Stimulated activated CD4-positive, alpha-beta T cell treated with anti-CD3 and anti-CD28 coated beads, Interleukin-12 subunit alpha, Interleukin-12 subunit beta, amount 100 ng/mL, for 48 hours (primary cell): ENCODE results near the gene APP.
A peak's percentile ranks its signal among the peaks of the same experiment; 100 is the strongest.

Source experiments
- DNase-seq, 3 donors: peaks; one replicate each; pipeline ENCODE4 v3.0.0-alpha.2; 2020; ENCODE audit warnings: low read depth in 2 of 3, low spot score in 1 of 3

The APP gene

DNA sequence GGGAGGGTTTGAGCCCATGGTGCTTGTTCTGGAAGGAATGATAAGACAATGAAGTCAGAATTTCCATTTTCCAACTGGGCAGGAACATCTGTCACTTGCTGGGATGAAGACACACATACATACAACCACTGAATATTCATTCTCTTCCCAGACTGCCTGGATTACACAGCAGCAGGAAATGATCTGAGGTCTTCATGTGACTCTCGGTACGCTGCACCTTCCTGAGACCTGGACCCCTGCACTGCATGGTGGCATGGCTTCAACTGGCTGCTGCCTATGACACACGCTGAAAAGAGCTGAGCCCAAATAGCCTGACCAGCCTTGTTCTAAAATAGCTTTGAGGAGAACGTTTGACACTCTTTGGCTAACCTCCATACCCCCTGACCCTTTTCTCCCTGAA, 285.2 kb downstream of the APP start:
- DNase-seq: no peak

DNA sequence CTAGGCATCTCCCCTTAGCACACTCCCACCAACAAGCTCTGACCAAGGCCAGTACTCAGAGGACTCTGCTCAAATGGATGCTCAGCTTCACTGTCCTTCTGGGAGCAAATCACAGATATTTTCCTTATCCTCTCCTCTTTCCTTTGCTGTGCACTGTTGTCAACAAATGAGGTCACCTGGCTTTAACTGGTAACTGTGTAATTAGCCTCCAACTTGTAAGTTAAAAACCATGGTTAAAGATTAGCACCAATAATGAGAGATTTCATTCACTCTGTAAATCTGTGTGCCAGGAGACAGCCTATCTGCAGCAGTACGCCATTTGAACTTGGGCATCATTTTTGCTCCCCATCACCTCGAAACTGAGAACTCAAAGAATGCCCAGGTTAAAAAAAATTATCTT, 286.3 kb downstream of the APP start:
- no peak for DNase-seq

DNA sequence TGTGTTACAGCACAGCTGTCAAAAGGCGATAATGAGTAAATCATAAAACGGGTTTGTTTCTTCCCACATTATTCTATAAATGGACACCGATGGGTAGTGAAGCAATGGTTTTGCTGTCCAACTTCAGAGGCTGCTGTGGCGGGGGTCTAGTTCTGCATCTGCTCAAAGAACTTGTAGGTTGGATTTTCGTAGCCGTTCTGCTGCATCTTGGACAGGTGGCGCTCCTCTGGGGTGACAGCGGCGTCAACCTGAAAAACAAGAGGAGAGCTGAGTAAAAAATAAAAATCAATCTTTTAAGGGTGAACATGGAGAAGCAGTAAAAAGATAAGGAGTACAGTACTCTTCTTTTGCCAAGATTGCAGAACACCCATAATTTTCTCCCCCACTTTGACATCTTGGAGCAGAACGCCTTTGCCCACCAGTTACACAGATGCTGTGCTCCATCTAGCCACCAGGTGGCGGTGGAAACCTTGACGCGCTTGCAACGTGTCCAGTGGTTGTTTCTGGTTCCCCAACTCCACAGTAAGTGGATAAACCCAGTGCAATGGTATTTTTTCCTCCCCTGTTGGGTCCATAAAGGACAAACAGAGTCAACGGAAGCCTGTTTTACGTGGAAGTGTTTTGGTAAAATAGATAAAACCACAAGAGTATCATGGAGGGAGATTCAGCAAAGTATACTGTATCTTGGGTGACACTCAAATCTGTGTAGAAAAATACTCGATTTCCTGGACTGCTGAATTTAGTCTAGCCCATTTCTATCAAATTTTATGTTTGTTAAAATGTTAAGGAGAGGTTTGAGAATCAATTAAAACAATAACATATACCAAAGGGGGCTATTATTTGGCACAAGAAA, 288.8 kb downstream of the APP start:
- peak; percentile 32 to 42 (median 40) for DNase-seq

DNA sequence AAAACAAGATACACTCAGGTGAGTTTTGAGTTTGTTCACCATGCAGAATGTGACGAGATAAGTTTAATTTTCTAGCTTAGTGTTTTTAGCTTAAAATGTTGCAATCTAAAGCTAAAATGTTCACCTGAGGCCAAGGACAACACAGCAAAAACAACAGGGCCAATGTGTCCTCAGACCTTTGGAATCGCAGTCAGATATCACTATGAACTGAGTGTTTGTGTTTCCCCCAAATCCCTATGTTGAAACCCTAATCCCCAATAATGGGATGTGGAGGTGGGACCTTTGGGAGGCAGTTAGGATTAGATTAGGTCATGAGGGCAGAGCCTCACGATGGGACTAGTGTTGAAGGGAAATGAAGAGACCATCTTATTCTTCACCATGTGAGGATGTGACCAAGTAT, 291.4 kb downstream of the APP start:
- DNase-seq: no peak

DNA sequence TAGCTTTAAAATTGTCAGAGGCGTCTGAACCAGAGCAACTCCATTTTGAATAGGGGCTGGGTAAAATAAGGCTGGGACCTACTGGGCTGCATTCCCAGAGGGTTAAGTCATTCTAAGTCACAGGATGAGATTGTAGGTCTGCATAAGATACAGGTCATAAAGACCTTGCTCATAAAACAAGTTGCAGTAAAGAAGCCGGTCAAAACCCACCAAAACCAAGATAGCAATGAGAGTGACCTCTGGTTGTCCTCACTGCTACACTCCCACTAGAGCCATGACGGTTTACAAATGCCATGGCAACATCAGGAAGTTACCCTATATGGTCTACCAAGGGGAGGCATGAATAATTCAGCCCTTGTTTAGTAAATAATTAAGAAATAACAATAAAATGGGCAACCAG, 292.2 kb downstream of the APP start:
- no peak for DNase-seq

DNA sequence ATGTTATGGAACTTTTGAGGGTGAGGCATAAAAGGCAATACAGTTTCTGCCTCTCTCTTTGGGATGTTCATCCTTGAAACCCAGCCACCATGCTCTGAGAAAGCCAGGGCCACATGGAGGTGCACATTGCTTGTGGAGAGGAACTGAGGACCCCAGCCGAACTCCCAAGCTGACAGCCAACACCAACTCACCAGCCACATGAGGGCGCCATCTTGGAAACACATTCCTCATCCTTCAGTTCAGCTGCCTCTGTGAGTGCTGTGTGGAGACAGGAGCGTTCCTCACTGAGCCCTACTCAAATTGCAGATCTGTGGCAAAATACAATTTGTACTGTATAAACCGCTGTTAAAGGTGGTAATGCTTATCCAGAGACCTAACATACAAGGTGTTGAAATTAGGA, 298.3 kb downstream of the APP start:
- no peak for DNase-seq

DNA sequence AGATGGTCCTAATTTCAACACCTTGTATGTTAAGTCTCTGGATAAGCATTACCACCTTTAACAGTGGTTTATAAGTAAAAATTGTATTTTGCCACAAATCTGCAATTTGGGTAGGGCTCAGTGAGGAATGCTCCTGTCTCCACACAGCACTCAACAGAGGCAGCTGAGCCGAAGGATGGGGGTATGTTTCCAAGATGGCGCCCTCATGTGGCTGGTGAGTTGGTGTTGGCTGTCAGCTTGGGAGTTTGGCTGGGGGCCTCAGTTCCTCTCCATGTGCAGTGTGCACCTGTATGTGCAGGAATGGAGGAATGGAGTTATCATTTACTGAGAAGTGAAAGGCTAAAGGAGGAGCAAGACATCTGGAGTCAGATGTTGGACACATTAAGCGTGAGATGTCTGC, 299.0 kb downstream of the APP start:
- no peak for DNase-seq

DNA sequence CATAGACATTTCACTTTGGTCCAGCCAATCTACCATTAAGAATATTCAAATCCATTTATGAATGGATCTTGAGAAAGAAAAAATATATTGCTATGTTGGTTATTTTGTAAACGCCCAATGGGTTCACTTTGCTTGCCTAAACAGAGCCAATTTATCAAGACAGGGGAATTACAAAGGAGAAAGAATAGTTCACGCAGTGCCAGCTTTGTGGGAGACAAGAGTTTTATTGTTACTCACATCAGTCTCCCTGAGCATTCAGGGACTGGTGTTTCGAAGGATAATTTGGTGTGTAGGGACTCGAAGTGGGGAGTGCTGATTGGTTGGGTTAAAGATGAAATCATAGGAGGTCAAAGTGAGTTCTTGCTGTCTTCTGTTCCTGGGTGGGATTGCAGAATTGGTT, 300.5 kb downstream of the APP start:
- DNase-seq: no peak

DNA sequence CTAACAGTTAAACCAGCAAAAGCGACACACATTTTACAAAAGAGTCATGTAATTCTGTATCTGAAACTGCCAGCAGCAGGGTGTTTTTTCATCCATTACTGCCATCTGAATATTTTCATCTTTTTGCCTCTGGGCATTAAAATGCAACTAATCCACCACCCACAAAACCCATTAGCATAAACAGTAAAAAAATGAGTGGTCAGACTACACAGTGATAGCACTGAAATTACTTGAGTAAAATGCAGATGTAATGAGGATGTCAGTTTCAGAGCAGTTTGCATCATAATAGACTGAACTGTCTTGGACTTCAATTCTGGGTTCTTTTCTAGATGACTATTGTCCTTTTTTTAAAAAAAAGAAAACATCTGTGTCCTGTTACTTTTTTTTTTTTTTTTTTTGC, 303.5 kb downstream of the APP start:
- no peak for DNase-seq

DNA sequence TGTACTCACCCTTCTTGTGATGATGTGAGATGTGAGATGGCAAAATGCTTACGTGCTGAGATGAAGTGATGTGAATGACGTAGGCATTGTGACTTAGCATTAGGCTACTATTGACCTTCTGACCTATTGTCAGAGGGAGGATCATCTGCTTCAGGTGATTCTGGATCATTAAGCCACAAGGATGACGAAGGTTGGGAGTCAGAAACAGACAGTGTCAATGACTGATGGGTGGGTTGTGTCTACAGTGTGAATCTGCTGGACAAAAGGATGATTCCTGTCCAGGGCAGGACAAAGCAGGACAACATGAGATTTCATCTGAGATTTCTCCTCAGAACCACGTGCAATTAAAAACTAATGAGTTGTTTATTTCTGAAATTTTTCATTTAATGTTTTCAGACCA, 306.8 kb downstream of the APP start:
- DNase-seq: no peak

DNA sequence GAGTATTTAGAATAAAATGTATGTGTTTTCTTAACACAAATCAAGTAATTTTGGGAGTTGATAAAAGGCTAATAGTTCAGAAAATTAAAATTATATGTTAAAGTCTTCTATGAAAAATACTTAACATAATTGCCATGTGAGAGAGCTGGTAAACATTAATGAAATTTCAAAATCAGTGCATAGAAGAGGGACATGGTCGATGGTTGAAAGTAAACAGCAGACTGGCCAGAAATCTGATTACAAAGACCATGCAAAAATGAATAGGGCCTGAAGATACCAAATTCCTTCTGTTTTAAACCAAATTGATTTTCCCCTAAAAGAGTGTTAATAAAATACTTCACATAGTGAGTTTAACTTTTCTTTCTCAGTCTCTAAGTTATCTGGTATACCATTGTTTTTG, 307.5 kb downstream of the APP start:
- DNase-seq: no peak

DNA sequence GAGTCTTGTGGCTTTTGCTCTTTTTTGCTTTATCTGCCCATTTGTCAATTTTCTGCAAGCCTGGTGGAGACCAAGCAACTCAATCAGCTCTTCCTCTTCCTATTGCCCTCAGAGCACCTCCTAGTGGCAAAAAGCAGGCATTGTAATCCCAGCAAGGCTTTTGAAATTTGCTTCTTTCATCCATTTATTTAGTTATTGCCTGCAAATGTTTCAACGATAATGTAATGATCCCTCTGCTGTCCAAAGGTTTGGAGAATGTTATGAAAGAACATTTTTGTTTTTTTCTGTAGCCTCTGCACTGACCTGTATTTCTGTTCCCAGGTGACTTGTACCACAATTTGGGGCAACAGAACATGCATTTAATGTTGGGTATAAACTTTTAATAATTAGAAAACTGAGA, 308.0 kb downstream of the APP start:
- peak in 2 of 3 donors; percentile 3 to 5 for DNase-seq

DNA sequence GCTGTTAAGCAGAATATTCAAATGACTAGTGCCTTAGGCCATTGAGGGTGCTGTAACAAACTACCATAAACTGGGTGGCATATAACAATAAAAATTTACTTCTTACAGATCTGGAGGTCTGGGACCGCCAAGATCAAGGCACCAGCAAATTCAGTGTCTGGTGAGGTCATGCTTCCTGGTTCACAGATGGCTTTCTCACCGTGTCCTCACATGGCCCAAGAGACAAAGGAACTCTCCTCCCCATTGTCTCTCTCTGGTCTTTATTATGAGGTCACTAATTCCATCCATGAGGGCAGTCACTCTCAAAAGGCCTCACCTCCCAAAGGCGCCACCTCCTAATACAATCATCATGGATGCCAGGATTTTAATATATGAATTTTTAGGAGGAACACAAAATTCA, 308.5 kb downstream of the APP start:
- no peak for DNase-seq

DNA sequence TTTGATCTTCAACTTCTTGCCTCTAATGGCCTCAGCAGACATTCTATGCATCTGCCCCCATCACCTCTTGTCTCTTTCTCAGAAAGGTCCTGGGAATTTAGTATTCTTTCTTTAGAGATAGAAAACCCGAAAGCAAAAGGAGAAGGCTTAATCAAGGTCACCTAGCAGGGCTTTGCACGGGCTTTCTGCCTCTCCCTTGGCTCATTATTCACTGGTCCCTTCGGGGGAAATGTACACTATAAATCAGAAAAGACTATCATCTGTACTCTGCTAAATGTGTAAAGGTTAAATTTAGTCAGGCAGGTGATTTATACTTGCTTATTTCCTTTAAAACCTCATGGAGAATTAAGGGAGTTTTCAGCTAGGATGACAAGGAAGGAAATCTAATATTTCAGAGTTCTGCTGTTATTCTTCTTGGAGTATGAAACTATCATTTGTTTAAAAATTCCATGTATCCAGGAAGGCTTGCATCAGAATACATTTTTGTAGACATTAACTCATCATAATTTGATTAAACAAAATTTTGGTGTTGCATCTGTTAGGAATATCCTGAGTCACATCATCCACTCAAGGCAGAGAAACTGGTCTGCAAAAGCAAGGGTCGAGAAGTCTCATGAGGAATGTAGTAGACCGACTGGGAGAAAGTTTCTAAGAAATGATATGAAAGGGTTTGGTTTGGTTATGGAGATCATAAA, 311.2 kb downstream of the APP start:
- no peak for DNase-seq

DNA sequence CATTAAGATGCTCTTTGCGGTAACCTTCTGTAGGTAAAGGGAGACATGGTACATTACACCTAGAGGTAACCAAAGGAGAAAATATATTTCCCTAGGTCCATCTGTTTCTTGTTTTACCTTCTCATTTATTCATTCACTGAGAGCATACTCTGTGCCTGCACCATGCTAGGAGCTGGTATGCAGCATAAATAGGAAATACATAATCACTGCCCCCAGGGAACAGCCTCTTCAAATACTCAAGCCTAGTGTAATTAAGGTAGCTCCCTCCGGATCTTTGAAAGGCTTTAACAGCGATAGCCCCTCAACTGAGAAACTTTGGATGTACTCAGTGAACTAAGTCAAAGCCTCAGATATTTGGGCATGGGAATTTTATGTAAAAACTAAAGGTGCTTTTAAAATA, 312.2 kb downstream of the APP start:
- no peak for DNase-seq

DNA sequence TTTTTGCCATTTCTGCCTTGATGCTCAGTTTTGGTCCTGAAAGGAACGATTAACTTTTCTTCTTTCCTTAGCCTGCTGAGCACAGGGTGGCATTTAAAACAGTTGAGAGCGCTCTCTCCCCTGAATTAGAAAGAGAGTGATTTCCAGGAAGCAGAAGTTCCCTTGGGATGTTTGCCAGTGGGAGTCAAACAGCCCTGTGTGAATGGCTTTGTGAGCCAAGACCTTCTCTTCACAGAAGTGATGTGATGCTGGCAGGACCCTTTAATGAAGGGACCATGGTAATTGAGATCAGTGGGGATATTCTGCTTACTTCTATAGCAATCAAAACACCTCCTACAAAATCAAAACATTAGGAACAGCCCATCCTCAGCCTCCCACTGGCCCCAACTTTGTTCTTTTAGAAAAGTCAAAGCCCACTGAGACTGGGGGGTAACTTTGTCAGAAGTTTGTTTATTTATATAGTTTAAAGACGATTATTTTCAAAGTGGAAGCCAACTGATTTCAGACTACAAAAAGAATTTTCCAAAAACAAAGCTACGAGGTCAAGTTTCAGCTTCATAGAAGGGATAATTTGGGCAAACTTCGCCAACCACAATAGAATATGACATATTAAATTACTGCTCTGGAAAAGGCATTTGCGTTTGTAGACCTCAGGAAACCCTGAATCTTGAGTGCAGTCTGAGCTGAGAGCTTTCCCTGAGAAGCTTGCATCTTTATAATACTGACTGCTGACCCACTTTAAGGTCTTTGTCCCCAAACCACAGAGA, 313.1 kb downstream of the APP start:
- no peak for DNase-seq

DNA sequence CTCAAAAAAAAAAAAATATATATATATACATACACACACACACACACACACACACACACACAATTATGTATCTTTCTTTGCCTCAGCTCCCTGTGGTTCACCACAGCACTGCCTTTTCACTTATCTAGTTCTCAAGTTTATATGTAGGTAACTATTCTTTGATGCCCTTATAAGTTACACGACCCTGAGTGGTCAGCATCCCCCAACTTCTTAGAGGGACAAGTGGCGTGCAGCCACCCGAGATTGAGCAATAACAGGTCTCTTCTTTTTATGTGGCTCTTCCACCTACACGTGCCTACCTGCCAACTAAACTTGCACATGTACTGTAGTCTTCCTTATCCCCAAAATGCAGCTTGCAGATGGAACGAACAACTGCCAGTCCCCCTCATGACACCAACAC, 315.0 kb downstream of the APP start:
- DNase-seq: no peak

DNA sequence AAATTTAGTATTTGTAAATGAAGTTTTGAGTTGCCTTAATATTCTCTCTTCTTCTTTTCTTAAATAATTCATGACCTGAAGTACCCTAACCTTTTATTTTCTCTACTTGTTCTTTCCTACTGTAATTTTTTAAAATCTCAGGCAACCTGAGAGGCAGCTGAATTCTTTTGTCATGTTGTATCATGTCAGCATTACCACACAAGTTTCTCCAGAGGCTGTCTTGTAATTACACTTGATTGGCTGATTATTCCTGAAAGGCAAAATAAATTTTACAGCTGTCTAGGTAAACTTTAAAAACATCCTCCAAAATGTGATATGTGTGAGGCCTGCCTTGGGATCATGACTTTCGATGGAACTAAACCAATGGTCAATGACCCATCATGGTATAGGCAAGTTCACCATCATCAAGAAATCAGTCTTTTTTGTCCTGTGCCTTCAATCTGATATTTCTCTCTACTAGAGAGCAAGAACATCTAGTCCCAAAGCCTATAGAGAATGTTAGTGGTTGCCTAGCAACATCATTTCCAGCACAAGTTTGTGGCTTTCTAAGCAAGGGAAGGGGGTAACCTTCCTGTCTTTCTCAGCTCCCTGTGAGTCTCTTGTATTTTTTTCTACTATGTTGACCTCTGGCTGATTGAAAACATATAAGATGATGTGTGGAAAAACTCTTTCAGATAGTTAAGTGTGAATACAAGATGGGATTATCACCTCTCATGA, 320.3 kb downstream of the APP start:
- no peak for DNase-seq

DNA sequence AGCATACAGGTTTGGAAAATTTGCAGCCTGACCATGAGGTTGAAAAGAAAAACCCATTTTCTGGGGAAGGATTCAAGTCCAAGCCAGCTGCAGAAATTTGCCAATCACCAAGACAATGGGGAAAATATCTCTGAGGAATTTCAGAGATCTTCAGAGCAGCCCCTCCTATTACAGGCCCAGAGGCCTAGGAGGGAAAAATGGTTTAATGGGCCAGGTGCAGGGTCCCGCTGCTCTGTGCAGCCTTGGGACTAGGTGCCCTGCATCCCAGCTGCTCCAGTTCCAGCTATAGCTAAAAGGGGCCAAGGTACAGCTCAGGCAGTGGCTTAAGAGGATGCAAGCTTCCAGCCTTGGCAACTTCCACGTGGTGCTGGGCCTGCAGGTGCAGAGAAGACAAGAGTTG, 322.3 kb downstream of the APP start:
- no peak for DNase-seq

DNA sequence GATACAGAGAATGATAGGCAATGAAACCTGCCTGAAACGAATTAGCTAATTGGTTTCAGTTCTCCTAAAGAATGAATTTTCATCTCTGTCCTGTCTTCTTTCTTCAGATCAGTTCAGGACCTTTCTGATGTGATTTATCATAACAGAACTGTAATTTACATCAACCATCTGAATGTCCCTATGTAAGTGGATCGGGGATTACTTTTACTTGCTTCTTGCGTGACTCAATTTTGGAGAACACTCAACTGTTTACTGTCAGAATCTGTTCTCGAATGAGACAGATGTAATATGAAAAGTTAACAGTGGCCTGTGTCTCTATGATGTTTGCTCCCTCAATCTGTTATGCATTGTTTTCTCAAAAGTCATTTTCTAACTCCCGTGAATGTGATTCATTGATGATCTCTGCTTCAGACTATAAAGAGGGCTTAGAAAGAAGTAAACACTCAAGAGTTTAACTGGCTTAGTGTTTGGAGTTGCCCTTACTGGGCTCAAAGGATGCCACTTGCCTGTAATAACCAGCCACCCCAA, 324.8 kb downstream of the APP start:
- no peak for DNase-seq

DNA sequence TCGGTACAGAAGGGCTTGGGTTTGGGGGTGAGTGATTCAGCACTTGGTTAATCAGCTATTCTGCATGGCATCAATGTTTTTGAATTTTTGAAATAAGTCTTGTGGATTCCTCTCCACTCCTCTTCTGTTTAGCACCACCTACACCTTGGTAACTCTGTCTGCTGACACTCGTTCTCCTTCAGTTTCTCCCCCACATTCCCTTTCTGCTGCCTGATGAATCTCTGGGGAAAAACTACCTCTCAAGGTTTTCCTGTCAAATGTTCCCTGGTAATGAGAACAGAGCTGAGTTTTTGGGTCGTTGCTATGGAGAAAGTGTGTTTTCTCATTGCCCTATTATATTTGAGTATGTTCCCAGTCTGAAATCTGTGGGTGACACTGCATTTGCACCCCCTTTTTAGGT, 327.6 kb downstream of the APP start:
- DNase-seq: no peak
